CD4-positive, alpha-beta T cell treated with Interleukin-6 for 4 hours (primary cell): Measurements from ENCODE around the gene FCGR3A.
"Not testable (repeated sequence)": the region's sequence is repeated elsewhere in the genome, so short reads cannot be mapped to it uniquely, and the experiment has no call there.

ENCODE experiments used
- DNase-seq: peaks from one replicate; pipeline ENCODE4 v3.0.0-alpha.2; 2020; ENCODE audit warnings: mixed read lengths

FCGR3A gene

DNA sequence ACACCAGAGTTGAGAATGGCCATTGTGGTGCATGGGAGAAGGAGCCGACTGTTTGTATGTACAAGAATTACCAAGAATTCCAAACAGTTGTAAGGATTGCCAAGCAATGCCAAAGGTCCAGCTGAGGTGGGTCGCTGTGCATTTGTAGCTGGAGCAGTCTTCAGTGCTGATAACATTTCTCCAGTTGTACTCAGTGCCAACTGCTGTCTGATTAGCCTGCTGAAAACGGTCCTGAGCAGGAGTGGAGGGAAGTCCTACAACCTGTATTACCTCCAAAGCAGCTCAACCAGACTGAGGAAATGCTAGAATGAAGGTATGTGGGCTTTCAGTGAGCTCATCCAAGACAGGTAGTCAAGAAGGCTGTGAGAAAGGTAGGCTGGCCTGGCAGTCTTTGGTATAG lies 6.5 kb upstream of the FCGR3A start:
- not testable (repeated sequence) for DNase-seq

- DNase-seq: not testable (repeated sequence)
Measured at GRCh38 chr1:161554815-161555417, 5.3 kb upstream of the FCGR3A start.

- not testable (repeated sequence) for DNase-seq
Measured at GRCh38 chr1:161554340-161554739, 4.7 kb upstream of the FCGR3A start.

- not testable (repeated sequence) for DNase-seq
Measured at GRCh38 chr1:161553631-161554030, 4.0 kb upstream of the FCGR3A start.

- not testable (repeated sequence) for DNase-seq
Measured at GRCh38 chr1:161550942-161551341, 1.3 kb upstream of the FCGR3A start.

GRCh38 chr1:161548749-161549406 lies 740 bp downstream of the FCGR3A start:
- not testable (repeated sequence) for DNase-seq

GRCh38 chr1:161547995-161548741 lies 1.4 kb downstream of the FCGR3A start:
- DNase-seq: not testable (repeated sequence)

- DNase-seq: peak; percentile 25
Measured at GRCh38 chr1:161545005-161545731, 4.5 kb downstream of the FCGR3A start.

GRCh38 chr1:161543125-161543524 lies 6.5 kb downstream of the FCGR3A start:
- not testable (repeated sequence) for DNase-seq

GRCh38 chr1:161542091-161542559 lies 7.5 kb downstream of the FCGR3A start:
- DNase-seq: peak; percentile 54

DNA sequence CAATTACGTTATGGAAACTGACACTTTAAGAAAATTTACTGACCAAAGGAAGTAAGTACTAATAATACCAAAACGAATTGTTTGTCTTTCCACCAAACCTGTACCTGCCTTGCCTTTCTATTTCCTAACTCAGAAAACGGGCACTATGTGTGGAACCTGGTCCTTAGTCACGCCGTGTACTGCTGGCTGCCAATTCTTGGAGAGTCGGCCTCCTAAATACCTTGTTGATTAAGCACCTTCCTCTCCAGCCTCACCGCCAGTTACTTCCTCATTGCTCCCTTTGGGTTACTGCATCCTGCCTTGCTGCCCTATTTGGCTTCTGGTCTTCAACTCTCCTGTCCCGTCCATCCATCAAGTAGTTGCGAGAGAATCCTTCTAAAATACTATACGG lies 9.1 kb downstream of the FCGR3A start:
- DNase-seq: not testable (repeated sequence)

GRCh38 chr1:161539731-161540569 lies 9.7 kb downstream of the FCGR3A start:
- peak; percentile 86 for DNase-seq

- not testable (repeated sequence) for DNase-seq
Measured at GRCh38 chr1:161538925-161539479, 10.6 kb downstream of the FCGR3A start.

- DNase-seq: not testable (repeated sequence)
Measured at GRCh38 chr1:161537068-161537669, 12.4 kb downstream of the FCGR3A start.

- DNase-seq: not testable (repeated sequence)
Measured at GRCh38 chr1:161532644-161533567, 16.7 kb downstream of the FCGR3A start.

GRCh38 chr1:161531986-161532643 lies 17.5 kb downstream of the FCGR3A start:
- DNase-seq: no peak

GRCh38 chr1:161530671-161531641 lies 18.7 kb downstream of the FCGR3A start:
- DNase-seq: peak; percentile 89

- peak; percentile 62 for DNase-seq
Measured at GRCh38 chr1:161530158-161530557, 19.5 kb downstream of the FCGR3A start.
